BLaER1 (cell line): Measurements from ENCODE around the gene KLF13.

Experiments
- H3K27ac ChIP-seq: shearing (Covaris generic); formaldehyde crosslinking; 2 replicates; pipeline ENCODE4 v1.8.1; 2022
- H3K27me3 ChIP-seq: shearing (Covaris generic); formaldehyde crosslinking; 2 replicates; pipeline ENCODE4 v1.8.1; 2022
- H3K36me3 ChIP-seq: shearing (Covaris generic); formaldehyde crosslinking; 2 replicates; pipeline ENCODE4 v1.8.1; 2022
- H3K4me1 ChIP-seq: shearing (Covaris generic); formaldehyde crosslinking; 2 replicates; pipeline ENCODE4 v1.8.1; 2022
- H3K4me2 ChIP-seq: shearing (Covaris generic); formaldehyde crosslinking; 2 replicates; pipeline ENCODE4 v1.8.1; 2022
- H3K4me3 ChIP-seq: shearing (Covaris generic); formaldehyde crosslinking; 2 replicates; pipeline ENCODE4 v1.8.1; 2022
- H3K9ac ChIP-seq: shearing (Covaris generic); formaldehyde crosslinking; 2 replicates; pipeline ENCODE4 v1.8.1; 2022
- H3K9me3 ChIP-seq: shearing (Covaris generic); formaldehyde crosslinking; 2 replicates; pipeline ENCODE4 v1.8.1; 2022
- H4K20me1 ChIP-seq: shearing (Covaris generic); formaldehyde crosslinking; 2 replicates; pipeline ENCODE4 v1.8.1; 2022
- Cebpa-rat ChIP-seq: shearing (Covaris generic); IDR thresholded peaks from 2 replicates; pipeline ENCODE4 v1.8.1; 2022

Gene KLF13

DNA sequence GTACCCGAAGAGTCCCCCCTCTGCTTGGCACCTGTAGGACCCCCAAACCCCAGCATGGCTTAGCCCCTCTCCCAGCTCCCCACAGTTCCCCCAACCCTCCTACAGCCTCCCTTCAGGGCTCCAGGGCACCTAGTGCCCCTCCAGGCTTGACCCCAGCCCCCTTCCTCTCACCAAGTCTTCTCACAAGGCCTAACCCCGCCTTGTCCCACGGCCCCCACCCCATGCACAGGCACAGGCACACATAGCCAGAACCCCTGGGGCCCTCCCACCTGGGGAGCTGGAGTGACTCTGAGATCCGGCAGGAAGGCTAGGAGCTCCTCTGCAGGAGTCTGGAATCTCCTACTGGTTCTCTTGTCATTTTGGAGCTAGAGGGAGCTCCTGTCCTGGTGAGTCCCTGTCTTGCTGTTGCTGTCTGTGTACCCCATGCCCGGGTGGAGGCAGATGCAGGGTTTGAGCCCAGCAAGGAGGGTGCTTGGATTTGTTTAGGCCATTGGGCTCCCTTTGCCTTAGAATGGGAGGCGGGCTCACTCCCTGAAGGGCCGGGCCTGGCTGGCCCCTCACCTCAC, 39.6 kb downstream of the KLF13 start:
- Histone ChIP-seq H3K4me2 (peak overlapping the region; percentile 93), H3K4me1 (peaks cover 92% of the 10 kb centered on the region), H3K36me3 (peaks cover 16% of the 10 kb centered on the region; the same call in 1 of the 2 replicates), H3K27ac (peak overlapping the region; percentile 98), H3K27me3 (no peaks in the 10 kb centered on the region), H3K9ac (0 out of 2 replicates have a peak overlapping the region, but pooled peaks have one; percentile 12), H3K9me3 (peaks cover 12% of the 10 kb centered on the region), H4K20me1 (peaks cover 50% of the 10 kb centered on the region), H3K4me3 (no peak overlapping the region; the same call in 1 of the 2 replicates)
- TF ChIP-seq Cebpa-rat = no peak

DNA sequence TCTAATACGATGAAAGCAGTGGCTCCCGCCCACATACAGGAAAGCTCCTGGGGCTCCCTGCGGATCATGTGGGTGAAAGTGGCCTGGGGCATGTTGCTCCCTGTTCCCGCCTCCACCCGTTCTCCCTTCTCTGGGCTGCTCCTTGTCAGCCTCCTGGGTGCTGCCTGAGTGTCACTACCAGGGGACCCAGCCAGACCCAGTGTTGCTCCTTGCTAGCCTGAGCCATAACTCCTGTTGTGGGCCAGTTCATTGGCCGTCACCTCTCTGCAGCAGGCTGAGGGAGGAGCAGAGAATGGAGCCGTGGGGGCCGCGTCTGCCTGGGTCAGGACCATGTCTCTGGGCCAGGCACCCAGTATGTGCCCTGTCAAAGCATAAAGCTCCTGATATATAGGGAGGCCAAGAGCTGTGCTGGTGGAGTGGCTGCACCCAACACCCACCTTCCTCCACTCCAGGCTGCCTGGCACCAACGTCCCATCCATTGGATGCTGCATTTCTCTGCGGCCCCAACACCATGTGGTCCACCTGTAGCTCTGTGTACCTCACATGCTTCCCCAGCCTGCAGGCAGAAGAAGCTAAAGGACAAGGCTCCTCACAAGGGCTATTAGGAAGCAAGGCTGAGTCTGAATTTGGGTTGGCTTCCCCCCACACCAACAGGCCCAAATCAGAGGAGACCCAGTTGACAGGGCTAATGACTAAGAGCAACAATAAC, 40.5 kb downstream of the KLF13 start:
- H4K20me1 ChIP-seq = peaks cover 59% of the 10 kb centered on the region
- H3K36me3 ChIP-seq = peaks cover 24% of the 10 kb centered on the region
- H3K9ac ChIP-seq = no peak overlapping the region
- no peak overlapping the region for H3K4me3 ChIP-seq
- H3K4me2 ChIP-seq = peak overlapping the region; percentile 93
- H3K9me3 ChIP-seq = peaks cover 12% of the 10 kb centered on the region
- H3K27me3 ChIP-seq = no peaks in the 10 kb centered on the region
- H3K27ac ChIP-seq = peak overlapping the region; percentile 98
- peaks cover 90% of the 10 kb centered on the region for H3K4me1 ChIP-seq
- no peak for TF ChIP-seq Cebpa-rat

DNA sequence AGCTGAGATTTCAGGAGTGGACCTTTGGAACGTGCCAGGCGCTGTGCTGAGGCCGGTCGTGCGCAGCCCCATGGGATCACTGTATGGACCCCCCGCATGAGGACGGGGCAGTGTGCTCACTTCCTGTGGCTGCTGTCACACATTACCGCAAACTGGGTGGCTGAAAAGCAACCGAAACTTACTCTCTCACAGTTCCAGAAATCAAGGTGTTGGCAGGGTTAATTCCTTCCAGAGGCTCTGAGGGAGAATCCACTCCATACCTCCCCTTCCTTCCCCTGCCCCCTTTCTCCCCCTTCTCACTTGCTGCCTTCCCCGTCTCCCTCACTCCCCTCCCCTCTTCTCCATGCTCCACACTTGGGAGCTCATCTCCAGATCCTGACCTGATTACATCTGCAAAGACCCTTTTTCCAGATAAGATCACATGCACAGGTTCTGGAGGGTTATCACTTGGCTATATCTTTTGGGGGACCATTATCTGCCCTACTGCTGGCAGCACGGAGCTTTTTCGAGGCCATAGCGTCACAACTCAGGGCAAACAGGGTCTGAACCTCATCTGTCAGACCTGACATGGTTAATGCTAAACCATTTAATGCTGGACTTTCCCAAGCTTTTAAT, 41.2 kb downstream of the KLF13 start:
- no peak overlapping the region for H3K9ac ChIP-seq
- peak overlapping the region; percentile 93 for H3K4me2 ChIP-seq
- H3K27me3 ChIP-seq = no peaks in the 10 kb centered on the region
- peaks cover 90% of the 10 kb centered on the region for H3K4me1 ChIP-seq
- no peak overlapping the region for H3K4me3 ChIP-seq
- H3K27ac ChIP-seq = peak overlapping the region; percentile 98; the same call in 1 of the 2 replicates
- peaks cover 12% of the 10 kb centered on the region for H3K9me3 ChIP-seq
- no peak for TF ChIP-seq Cebpa-rat
- H4K20me1 ChIP-seq = peaks cover 66% of the 10 kb centered on the region
- H3K36me3 ChIP-seq = peaks cover 31% of the 10 kb centered on the region

DNA sequence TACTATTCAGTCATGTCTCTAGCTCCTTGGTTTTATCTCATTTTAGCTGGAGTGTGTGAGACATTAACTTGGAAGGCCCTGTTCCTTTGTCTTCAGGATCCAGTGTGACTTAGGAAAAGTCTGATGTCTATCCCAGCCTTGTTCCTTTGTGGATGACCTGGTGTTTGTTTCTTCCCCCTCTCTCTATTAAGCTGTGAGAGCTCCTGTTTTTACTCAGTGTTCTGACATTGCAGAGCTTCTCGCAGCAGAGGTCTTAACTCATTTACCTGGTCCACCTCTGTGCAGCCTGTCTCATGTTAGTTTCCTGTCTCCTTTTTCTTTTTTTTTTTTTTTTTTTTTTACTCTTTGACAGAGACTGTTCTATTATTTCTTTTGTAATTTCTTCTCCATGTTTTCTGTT, 43.1 kb downstream of the KLF13 start:
- H3K4me1 ChIP-seq = peaks cover 83% of the 10 kb centered on the region
- H3K4me3 ChIP-seq = no peak overlapping the region
- H3K9me3 ChIP-seq = peaks cover 12% of the 10 kb centered on the region
- no peak overlapping the region for H3K4me2 ChIP-seq
- 0 out of 2 replicates have a peak overlapping the region, but pooled peaks have one; percentile 7 for H3K27ac ChIP-seq
- peaks cover 47% of the 10 kb centered on the region for H3K36me3 ChIP-seq
- H3K9ac ChIP-seq = no peak overlapping the region
- peaks cover 84% of the 10 kb centered on the region for H4K20me1 ChIP-seq
- TF ChIP-seq Cebpa-rat = no peak
- H3K27me3 ChIP-seq = no peaks in the 10 kb centered on the region

DNA sequence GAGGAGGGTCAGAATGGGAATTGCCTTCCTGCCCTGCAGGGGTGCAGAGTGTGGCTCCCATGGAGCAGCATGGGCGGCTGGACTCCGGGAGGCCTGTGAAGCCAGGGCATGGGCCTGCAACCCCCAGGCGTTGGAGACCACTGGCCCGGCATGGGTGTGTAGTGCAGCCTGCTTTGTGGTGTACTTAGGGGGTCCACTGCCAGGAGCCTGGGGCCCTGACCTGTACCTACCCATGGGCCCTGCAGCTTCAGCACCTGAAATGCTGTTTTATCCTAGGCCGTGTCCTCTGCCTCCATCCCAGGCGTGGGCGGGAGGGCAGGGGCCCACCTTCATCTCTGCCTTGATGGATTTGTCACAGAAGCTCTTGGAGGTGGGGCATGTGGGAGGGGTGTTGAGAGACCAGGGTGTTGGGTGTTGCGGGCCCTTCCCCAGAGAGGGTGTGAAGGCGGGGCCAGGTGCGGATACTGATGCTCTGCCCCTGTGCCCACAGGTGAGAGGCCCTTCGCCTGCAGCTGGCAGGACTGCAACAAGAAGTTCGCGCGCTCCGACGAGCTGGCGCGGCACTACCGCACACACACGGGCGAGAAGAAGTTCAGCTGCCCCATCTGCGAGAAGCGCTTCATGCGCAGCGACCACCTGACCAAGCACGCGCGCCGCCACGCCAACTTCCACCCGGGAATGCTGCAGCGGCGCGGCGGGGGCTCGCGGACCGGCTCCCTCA, 45.0 kb downstream of the KLF13 start:
- Histone ChIP-seq H4K20me1 (peaks cover 98% of the 10 kb centered on the region), H3K9ac (no peak overlapping the region), H3K4me1 (peaks cover 84% of the 10 kb centered on the region), H3K9me3 (peaks cover 12% of the 10 kb centered on the region), H3K36me3 (peaks cover 66% of the 10 kb centered on the region), H3K4me2 (peak overlapping the region; percentile 7; the same call in 1 of the 2 replicates), H3K4me3 (no peak overlapping the region), H3K27ac (peak overlapping the region; percentile 31; the same call in 1 of the 2 replicates), H3K27me3 (no peaks in the 10 kb centered on the region)
- no peak for TF ChIP-seq Cebpa-rat

DNA sequence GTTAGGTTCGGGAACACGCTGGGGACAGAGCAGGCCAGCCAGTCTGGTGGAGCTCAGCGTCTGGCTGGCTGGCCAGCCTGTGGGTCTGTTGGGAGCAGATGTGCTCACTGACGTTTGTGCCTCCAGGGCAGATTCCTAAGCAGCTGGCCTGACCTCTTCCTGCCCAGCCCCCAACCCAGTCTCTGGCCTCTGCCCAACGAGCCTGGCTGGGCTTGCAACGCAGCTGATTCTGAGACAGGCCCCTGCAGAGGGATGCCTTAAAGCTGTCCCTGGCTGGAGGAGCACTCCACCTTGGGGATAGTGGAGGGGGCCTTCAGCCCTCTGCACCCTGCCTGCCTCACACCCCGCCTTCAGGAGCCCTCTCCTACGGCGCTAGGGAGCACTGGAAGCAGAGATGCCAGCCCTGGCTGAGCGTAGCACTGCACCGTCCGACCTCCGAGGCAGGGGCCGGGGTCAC, 46.0 kb downstream of the KLF13 start:
- 0 out of 2 replicates have a peak overlapping the region, but pooled peaks have one; percentile 15 for H3K9ac ChIP-seq
- H4K20me1 ChIP-seq = peaks cover 96% of the 10 kb centered on the region
- H3K4me3 ChIP-seq = no peak overlapping the region
- peaks cover 68% of the 10 kb centered on the region for H3K36me3 ChIP-seq
- peak overlapping the region; percentile 46; the same call in 1 of the 2 replicates for H3K27ac ChIP-seq
- peaks cover 12% of the 10 kb centered on the region for H3K9me3 ChIP-seq
- no peak for TF ChIP-seq Cebpa-rat
- peak overlapping the region; percentile 37; the same call in 1 of the 2 replicates for H3K4me2 ChIP-seq
- no peaks in the 10 kb centered on the region for H3K27me3 ChIP-seq
- H3K4me1 ChIP-seq = peaks cover 74% of the 10 kb centered on the region

DNA sequence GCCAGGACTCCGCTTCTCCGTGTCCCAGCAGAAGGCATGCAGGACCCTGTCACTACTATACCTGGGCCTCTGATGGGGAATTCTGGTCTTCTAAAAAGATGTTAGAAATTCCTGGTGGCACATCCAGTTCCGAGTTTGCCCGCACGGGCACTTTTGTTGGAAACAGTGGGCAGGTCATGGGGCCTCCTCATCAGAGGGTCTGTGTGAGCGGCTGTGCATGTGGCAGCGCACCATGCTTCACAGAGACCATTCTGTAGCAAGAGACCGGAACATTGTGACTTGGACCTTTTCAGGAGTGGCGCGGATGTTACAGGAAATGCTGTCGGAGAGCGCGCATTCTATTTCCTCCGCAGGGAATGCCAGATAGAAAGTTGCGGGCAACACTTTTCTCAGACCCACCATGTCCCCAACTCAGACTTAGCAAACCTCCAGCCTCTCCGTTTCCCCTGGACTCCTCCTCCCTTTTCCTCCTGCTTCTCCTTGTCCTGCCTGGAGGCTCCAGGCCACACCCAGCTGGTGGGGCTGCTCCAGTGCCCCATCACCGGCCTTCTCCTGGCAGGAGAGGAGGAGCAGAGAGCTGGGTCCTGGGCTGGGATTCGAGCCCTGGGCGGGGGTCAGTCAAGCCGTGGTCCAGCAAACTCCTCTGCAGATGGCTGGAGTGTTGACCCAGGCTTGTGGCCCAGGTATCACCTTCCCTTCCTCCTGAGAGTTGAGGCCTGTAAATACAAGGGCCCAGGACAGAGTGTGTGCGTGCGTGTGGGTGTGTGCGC, 46.6 kb downstream of the KLF13 start:
- Histone ChIP-seq H3K36me3 (peaks cover 75% of the 10 kb centered on the region), H3K9me3 (peaks cover 12% of the 10 kb centered on the region), H3K27ac (no peak overlapping the region; the same call in 1 of the 2 replicates), H3K9ac (no peak overlapping the region), H3K27me3 (no peaks in the 10 kb centered on the region), H3K4me3 (no peak overlapping the region), H4K20me1 (peaks cover 97% of the 10 kb centered on the region), H3K4me1 (peaks cover 74% of the 10 kb centered on the region), H3K4me2 (no peak overlapping the region)
- TF ChIP-seq Cebpa-rat = no peak

DNA sequence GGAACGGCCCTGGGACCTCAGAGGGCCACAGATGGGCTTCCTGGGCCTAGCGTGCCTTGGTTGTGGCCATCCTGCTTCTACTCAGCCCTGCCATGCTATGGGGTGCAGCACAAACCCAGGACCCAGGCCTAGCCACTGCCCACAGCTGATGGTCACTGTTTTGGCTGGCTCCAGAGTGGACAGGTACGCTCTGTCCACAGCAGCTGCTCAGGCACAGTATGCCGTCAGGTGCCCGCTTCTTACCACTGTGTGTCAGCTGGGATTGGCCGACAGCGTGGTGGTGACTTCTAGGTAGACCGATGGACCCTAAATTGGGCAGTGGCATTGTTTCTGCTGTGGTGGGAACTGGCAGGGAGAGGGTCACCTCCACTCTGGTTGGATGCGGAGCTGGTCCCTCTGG, 47.3 kb downstream of the KLF13 start:
- Histone ChIP-seq H3K9ac (no peak overlapping the region), H3K4me2 (no peak overlapping the region), H3K36me3 (peaks cover 77% of the 10 kb centered on the region), H3K4me1 (peaks cover 76% of the 10 kb centered on the region), H4K20me1 (peaks cover 98% of the 10 kb centered on the region), H3K9me3 (peaks cover 7% of the 10 kb centered on the region), H3K4me3 (no peak overlapping the region), H3K27me3 (no peaks in the 10 kb centered on the region), H3K27ac (no peak overlapping the region)
- no peak for TF ChIP-seq Cebpa-rat

DNA sequence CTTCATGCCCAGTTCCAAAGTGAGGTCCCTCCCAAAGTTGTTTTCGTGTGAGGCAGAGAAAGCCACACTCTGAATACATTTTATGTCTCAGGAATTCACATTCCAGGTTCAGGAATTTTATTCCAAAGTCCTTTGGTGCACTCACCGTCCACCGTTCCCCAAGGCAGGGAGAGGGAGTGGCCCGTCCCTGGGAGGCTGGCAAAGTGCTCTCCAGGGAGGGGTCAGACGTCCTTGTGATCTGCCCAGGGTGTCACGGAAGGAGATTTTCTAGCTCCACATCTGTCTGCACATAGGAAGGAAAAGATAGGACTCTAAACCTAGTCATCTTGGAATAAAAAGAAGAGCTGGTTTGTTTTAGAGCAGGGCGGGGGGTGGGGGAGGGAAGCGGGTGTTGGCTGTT, 47.9 kb downstream of the KLF13 start:
- Histone ChIP-seq H3K36me3 (peaks cover 79% of the 10 kb centered on the region), H3K4me2 (no peak overlapping the region), H3K4me3 (no peak overlapping the region), H3K9me3 (peaks cover 1% of the 10 kb centered on the region; the same call in 1 of the 2 replicates), H3K27ac (no peak overlapping the region), H3K9ac (no peak overlapping the region), H3K4me1 (peaks cover 80% of the 10 kb centered on the region), H3K27me3 (no peaks in the 10 kb centered on the region), H4K20me1 (peaks cover 97% of the 10 kb centered on the region)
- no peak for TF ChIP-seq Cebpa-rat
